IMR-90 (cell line): ENCODE results near the gene SH3RF2. TPM values are rescaled to one million over a fixed set of nuclear protein-coding genes. Genes with fewer than 3 reads are reported as not detected.

Source experiments
- ATAC-seq: fragments of 200-7000 bp; cut with Tn5 transposase; 2 replicates; pipeline ENCODE4 v1.9.1; 2020; ENCODE audit warnings: low read depth, mild to moderate bottlenecking, moderate library complexity
- BruUV-seq: library from RNA; stranded (reverse); fragments of 400-500 nt; replicated peaks from 2 replicates; lab custom pipeline; 2021; lab: Mats Ljungman, UMichigan
- CTCF ChIA-PET: fragments of 300-600 bp; formaldehyde crosslinking; extraction: SDS; loops from one replicate; lab custom pipeline; 2021; ENCODE audit warnings: antibody characterized with exemption; lab: Yijun Ruan, JAX
- POLR2A ChIA-PET: fragments of 300-600 bp; sonication (Branson Sonifier 250); formaldehyde crosslinking; loops from one replicate; lab custom pipeline; 2022; ENCODE audit warnings: antibody characterized with exemption; ENCODE audit not compliant: unreplicated experiment; lab: Charles Lee
- DNase-seq: peaks from one replicate; pipeline ENCODE4 v3.0.0; 2013
- H2AFZ ChIP-seq: replicated peaks from 2 replicates; pipeline ENCODE3; 2013; ENCODE audit warnings: low read length, mild to moderate bottlenecking; ENCODE audit not compliant: poor library complexity
- H2AK5ac ChIP-seq: 2 replicates; pipeline ENCODE4 v1.6.1; 2013; ENCODE audit warnings: low read depth, low read length, inconsistent platforms
- H2AK9ac ChIP-seq: replicated peaks from 2 replicates; pipeline ENCODE3; 2013; ENCODE audit warnings: mild to moderate bottlenecking, low read depth, low read length, moderate library complexity; ENCODE audit not compliant: poor library complexity
- H2BK120ac ChIP-seq: 2 replicates; pipeline ENCODE4 v1.6.1; 2013; ENCODE audit warnings: low read depth, low read length, inconsistent platforms
- H2BK15ac ChIP-seq: 3 replicates; pipeline ENCODE4 v1.6.1; 2013; ENCODE audit warnings: low read depth, low read length, inconsistent platforms
- H2BK20ac ChIP-seq: 2 replicates; pipeline ENCODE4 v1.6.1; 2013; ENCODE audit warnings: low read depth, mild to moderate bottlenecking, inconsistent platforms, low read length, moderate library complexity
- H2BK5ac ChIP-seq: 2 replicates; pipeline ENCODE4 v1.6.1; 2013; ENCODE audit warnings: mild to moderate bottlenecking, low read depth, low read length, inconsistent platforms; ENCODE audit not compliant: poor library complexity, severe bottlenecking
- H3K14ac ChIP-seq: replicated peaks from 2 replicates; pipeline ENCODE4 v1.6.1; 2013; ENCODE audit warnings: low read depth, low read length, inconsistent platforms
- H3K18ac ChIP-seq: 2 replicates; pipeline ENCODE4 v1.6.1; 2013; ENCODE audit warnings: low read depth, low read length, control low read depth
- H3K23ac ChIP-seq: 2 replicates; pipeline ENCODE4 v1.6.1; 2013; ENCODE audit warnings: low read depth, low read length, inconsistent platforms
- H3K27ac ChIP-seq: 2 replicates; pipeline ENCODE4 v1.5.1; 2013; ENCODE audit warnings: mild to moderate bottlenecking, control low read depth, low read length; ENCODE audit not compliant: insufficient read depth
- H3K27me3 ChIP-seq: 2 replicates; pipeline ENCODE4 v1.6.1; 2013; ENCODE audit warnings: low read length; ENCODE audit not compliant: control insufficient read depth, insufficient read depth
- H3K36me3 ChIP-seq: 2 replicates; pipeline ENCODE4 v1.6.1; 2013; ENCODE audit warnings: low read length, mixed read lengths; ENCODE audit not compliant: control insufficient read depth, insufficient read depth
- H3K4ac ChIP-seq: 2 replicates; pipeline ENCODE4 v1.6.1; 2013; ENCODE audit warnings: low read depth, low read length, inconsistent platforms
- H3K4me1 ChIP-seq: 2 replicates; pipeline ENCODE4 v1.6.1; 2013; ENCODE audit warnings: low read length, mixed read lengths; ENCODE audit not compliant: control insufficient read depth, insufficient read depth
- H3K4me2 ChIP-seq: 2 replicates; pipeline ENCODE4 v1.6.1; 2013; ENCODE audit warnings: low read depth, mild to moderate bottlenecking, control low read depth, low read length, moderate library complexity
- H3K4me3 ChIP-seq: 2 replicates; pipeline ENCODE4 v1.5.1; 2013; ENCODE audit warnings: low read depth, mild to moderate bottlenecking, control low read depth, low read length, moderate library complexity; ENCODE audit not compliant: insufficient read depth
- H3K56ac ChIP-seq: 2 replicates; pipeline ENCODE4 v1.6.1; 2013; ENCODE audit warnings: low read length, inconsistent platforms; ENCODE audit not compliant: insufficient read depth; ENCODE audit errors: extremely low read depth
- H3K79me1 ChIP-seq, 2 experiments: 2 replicates each; pipeline ENCODE4 v1.6.1; 2013; ENCODE audit warnings: low read length in 2 of 2, inconsistent platforms in 1 of 2, low read depth in 1 of 2
- H3K9ac ChIP-seq: 2 replicates; pipeline ENCODE4 v1.6.1; 2013; ENCODE audit warnings: low read depth, low read length, control low read depth
- H3K9me1 ChIP-seq: 2 replicates; pipeline ENCODE4 v1.6.1; 2013; ENCODE audit warnings: low read length, inconsistent platforms; ENCODE audit not compliant: insufficient read depth
- H3K9me3 ChIP-seq: 2 replicates; pipeline ENCODE4 v1.6.1; 2013; ENCODE audit warnings: low read length; ENCODE audit not compliant: control insufficient read depth, insufficient read depth
- H4K20me1 ChIP-seq: 2 replicates; pipeline ENCODE4 v1.6.1; 2013; ENCODE audit warnings: low read length, inconsistent platforms; ENCODE audit not compliant: insufficient read depth
- H4K5ac ChIP-seq: 2 replicates; pipeline ENCODE4 v1.6.1; 2013; ENCODE audit warnings: mild to moderate bottlenecking, low read depth, low read length, control low read depth
- H4K8ac ChIP-seq, 2 experiments: 2 replicates each; pipeline ENCODE4 v1.6.1; 2013; ENCODE audit warnings: low read depth in 2 of 2, low read length in 2 of 2, control low read depth in 1 of 2, inconsistent platforms in 1 of 2
- H4K91ac ChIP-seq: 2 replicates; pipeline ENCODE4 v1.6.1; 2013; ENCODE audit warnings: low read depth, low read length, inconsistent platforms; ENCODE audit not compliant: insufficient read depth
- BHLHE40 ChIP-seq: fragments of 150-350 bp; IDR thresholded peaks from 2 replicates; pipeline ENCODE4 v1.6.1; 2016; ENCODE audit warnings: mild to moderate bottlenecking, low read depth, low read length
- CEBPB ChIP-seq: IDR thresholded peaks from 2 replicates; pipeline ENCODE4 v1.6.1; 2012; ENCODE audit warnings: low read depth, low read length, improper control_type of control experiment
- CHD1 ChIP-seq: IDR thresholded peaks from 2 replicates; pipeline ENCODE4 v1.6.1; 2012; ENCODE audit warnings: low read depth, low read length, improper control_type of control experiment
- FOS ChIP-seq: fragments of 150-350 bp; IDR thresholded peaks from 2 replicates; pipeline ENCODE4 v1.6.1; 2016; ENCODE audit warnings: low read depth, low read length
- MAFK ChIP-seq: IDR thresholded peaks from 2 replicates; pipeline ENCODE4 v1.6.1; 2012; ENCODE audit warnings: low read depth, low read length, improper control_type of control experiment
- MAZ ChIP-seq: IDR thresholded peaks from 2 replicates; pipeline ENCODE4 v1.6.1; 2012; ENCODE audit warnings: low read depth, mild to moderate bottlenecking, low read length, improper control_type of control experiment, moderate library complexity, borderline replicate concordance
- MXI1 ChIP-seq: IDR thresholded peaks from 2 replicates; pipeline ENCODE4 v1.6.1; 2012; ENCODE audit warnings: low read depth, mild to moderate bottlenecking, low read length, moderate library complexity, borderline replicate concordance
- NFE2L2 ChIP-seq: fragments of 150-350 bp; IDR thresholded peaks from 2 replicates; pipeline ENCODE4 v1.6.1; 2016; ENCODE audit warnings: low read depth, mild to moderate bottlenecking, low read length
- RAD21 ChIP-seq: IDR thresholded peaks from 2 replicates; pipeline ENCODE4 v1.6.1; 2012; ENCODE audit warnings: low read length, improper control_type of control experiment
- RCOR1 ChIP-seq: IDR thresholded peaks from 2 replicates; pipeline ENCODE4 v1.6.1; 2012; ENCODE audit warnings: mild to moderate bottlenecking, low read length, improper control_type of control experiment; ENCODE audit not compliant: insufficient replicate concordance
- RFX5 ChIP-seq: IDR thresholded peaks from 2 replicates; pipeline ENCODE4 v1.8.0; 2012; ENCODE audit warnings: low read depth, mild to moderate bottlenecking, low read length, moderate library complexity
- SMC3 ChIP-seq: fragments of 150-350 bp; IDR thresholded peaks from 2 replicates; pipeline ENCODE4 v1.6.1; 2016; ENCODE audit warnings: low read depth, mild to moderate bottlenecking, antibody characterized with exemption, low read length, moderate library complexity
- WGBS, 2 experiments: methylation state at CpG; one replicate each; pipeline versions ENCODE4 v1.1.5 to v1.1.7; 2013; ENCODE audit warnings: missing lambda C conversion rate in 2 of 2; ENCODE audit not compliant: insufficient read length in 1 of 2; ENCODE audit errors: extremely low coverage in 2 of 2; 5-methylcytosine and 5-hydroxymethylcytosine counted together
- dilution Hi-C: fragments of 300-500 bp; cut with HindIII; formaldehyde crosslinking; loops from one replicate; pipeline ENCODE4 v1.14.3; 2018; ENCODE audit warnings: low sequenced_read_pairs; ENCODE audit not compliant: unreplicated experiment
- in situ Hi-C: fragments of 300-500 bp; cut with MboI; formaldehyde crosslinking; loops from 3 replicates; pipeline ENCODE4 v1.14.3; 2019; ENCODE audit warnings: low sequenced_read_pairs, inconsistent platforms, mixed read lengths
- intact Hi-C: fragments of 100-400 bp; cut with micrococcal nuclease; formaldehyde crosslinking; loops from 2 replicates; pipeline ENCODE4 v1.10.0; 2022
- polyA plus RNA-seq, 3 experiments: library from polyadenylated mRNA; depleted of rRNA; stranded (reverse); fragments of >200 nt; gene quantifications; 2 replicates each; pipeline ENCODE4 v1.2.3, GENCODE V29; 2012; ENCODE audit warnings: low replicate concordance in 1 of 3
- total RNA-seq: library from RNA; depleted of rRNA; stranded (reverse); fragments of >200 nt; gene quantifications from 2 replicates; pipeline ENCODE4 v1.2.3, GENCODE V29; 2012
- TF ChIP-seq, protein P1 (sequence below): conservative IDR thresholded peaks from 2 replicates; pipeline ENCODE4 v1.5.1; 2012; ENCODE audit warnings: mild to moderate bottlenecking, low read depth, low read length, improper control_type of control experiment
- TF ChIP-seq, protein P2 (sequence below): fragments of 150-350 bp; IDR thresholded peaks from 2 replicates; pipeline ENCODE4 v1.6.1; 2016; ENCODE audit warnings: low read depth, mild to moderate bottlenecking, low read length, moderate library complexity, borderline replicate concordance
- TF ChIP-seq, protein P3 (sequence below): fragments of 150-350 bp; IDR thresholded peaks from 2 replicates; pipeline ENCODE4 v1.6.1; 2017; ENCODE audit warnings: mild to moderate bottlenecking, antibody characterized with exemption, low read length, low read depth

SH3RF2 gene
- total and polyA plus RNA-seq, 2 of the 4 experiments (the other 2 are of a cell fraction) = 1.3 to 1.7 TPM

DNA sequence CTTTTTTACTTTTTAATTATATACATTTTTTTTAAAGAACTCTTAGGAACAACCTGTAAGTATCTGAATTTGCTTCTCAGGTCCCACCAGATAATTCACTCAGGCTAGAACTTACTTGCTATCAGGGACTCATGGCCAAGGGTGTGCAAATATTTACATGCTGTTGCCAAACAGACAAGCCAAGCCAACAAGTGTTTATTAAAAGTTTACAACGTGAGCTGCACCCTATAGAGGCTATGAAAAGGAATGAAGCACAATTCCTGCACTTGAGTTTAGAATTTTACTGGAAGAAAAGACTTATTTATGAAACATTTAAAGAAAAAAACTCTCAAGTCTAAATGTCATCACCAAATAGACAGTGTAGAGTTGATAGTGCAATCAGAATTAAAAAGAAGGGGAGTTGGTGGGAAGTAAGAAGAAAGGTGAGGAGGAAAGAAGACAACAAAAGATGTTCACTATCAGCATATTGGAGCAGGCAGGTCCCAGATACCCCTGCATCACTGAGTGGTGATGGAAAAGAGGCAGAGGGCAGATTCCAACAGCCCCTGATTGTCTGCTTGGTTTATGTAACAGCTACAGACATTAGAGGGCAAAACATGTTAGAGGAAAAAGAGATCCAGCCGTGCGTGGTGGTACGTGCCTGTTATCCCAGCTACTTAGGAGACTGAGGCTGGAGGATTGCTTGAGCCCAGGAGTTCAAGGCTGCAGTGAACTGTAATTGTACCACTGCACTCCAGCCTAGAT is 32.8 kb downstream of the SH3RF2 start:
- Histone ChIP-seq H3K18ac (no peak overlapping the region), H3K79me1 (no peaks in the 10 kb centered on the region), H2BK15ac (no peak overlapping the region), H2BK120ac (no peak overlapping the region), H3K9ac (no peak overlapping the region), H3K4me1 (no peaks in the 10 kb centered on the region), H2AFZ (no peak overlapping the region), H3K27ac (no peak overlapping the region), H4K20me1 (no peaks in the 10 kb centered on the region), H4K8ac (no peak overlapping the region), H3K4me3 (no peak overlapping the region), H2AK9ac (peak overlapping the region; percentile 39), H3K14ac (no peak overlapping the region), H3K27me3 (no peaks in the 10 kb centered on the region), H2BK20ac (no peak overlapping the region), H2AK5ac (no peak overlapping the region), H4K5ac (no peak overlapping the region), H3K9me3 (0 out of 2 replicates have a peak, but pooled peaks cover 2% of the 10 kb centered on the region), H3K4ac (no peak overlapping the region), H3K4me2 (no peak overlapping the region), H3K9me1 (no peaks in the 10 kb centered on the region), H2BK5ac (no peak overlapping the region), H3K23ac (no peak overlapping the region), H3K56ac (no peak overlapping the region), H3K36me3 (no peaks in the 10 kb centered on the region), H4K91ac (no peak overlapping the region)
- in situ Hi-C loops (no loop called here), dilution Hi-C loops (no loop called here), intact Hi-C loops (no loop called here)
- 50% methylated on average over 3 of the region's 4 CpGs; no CpG with 5 or more reads in 1 of the 2 experiments for WGBS, 2 experiments
- ChIA-PET CTCF (interaction anchor here (0.6 kb wide), 1 partner anchor 53 kb away, joined by 3 read pairs; no protein-coding TSS in a partner anchor), POLR2A (no interaction called here)
- no peak for DNase-seq
- ATAC-seq = no peak
- no TSS peak for BruUV-seq
- TF ChIP-seq CEBPB (no peak), RAD21 (no peak), MAFK (no peak), SMC3 (no peak), MAZ (no peak), RCOR1 (no peak), FOS (no peak), RFX5 (no peak), CHD1 (no peak), BHLHE40 (no peak), MXI1 (no peak), NFE2L2 (no peak)
- TF ChIP-seq, protein P1, sequence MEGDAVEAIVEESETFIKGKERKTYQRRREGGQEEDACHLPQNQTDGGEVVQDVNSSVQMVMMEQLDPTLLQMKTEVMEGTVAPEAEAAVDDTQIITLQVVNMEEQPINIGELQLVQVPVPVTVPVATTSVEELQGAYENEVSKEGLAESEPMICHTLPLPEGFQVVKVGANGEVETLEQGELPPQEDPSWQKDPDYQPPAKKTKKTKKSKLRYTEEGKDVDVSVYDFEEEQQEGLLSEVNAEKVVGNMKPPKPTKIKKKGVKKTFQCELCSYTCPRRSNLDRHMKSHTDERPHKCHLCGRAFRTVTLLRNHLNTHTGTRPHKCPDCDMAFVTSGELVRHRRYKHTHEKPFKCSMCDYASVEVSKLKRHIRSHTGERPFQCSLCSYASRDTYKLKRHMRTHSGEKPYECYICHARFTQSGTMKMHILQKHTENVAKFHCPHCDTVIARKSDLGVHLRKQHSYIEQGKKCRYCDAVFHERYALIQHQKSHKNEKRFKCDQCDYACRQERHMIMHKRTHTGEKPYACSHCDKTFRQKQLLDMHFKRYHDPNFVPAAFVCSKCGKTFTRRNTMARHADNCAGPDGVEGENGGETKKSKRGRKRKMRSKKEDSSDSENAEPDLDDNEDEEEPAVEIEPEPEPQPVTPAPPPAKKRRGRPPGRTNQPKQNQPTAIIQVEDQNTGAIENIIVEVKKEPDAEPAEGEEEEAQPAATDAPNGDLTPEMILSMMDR = no peak
- TF ChIP-seq, protein P2, sequence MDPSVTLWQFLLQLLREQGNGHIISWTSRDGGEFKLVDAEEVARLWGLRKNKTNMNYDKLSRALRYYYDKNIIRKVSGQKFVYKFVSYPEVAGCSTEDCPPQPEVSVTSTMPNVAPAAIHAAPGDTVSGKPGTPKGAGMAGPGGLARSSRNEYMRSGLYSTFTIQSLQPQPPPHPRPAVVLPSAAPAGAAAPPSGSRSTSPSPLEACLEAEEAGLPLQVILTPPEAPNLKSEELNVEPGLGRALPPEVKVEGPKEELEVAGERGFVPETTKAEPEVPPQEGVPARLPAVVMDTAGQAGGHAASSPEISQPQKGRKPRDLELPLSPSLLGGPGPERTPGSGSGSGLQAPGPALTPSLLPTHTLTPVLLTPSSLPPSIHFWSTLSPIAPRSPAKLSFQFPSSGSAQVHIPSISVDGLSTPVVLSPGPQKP = no peak
- TF ChIP-seq, protein P3, sequence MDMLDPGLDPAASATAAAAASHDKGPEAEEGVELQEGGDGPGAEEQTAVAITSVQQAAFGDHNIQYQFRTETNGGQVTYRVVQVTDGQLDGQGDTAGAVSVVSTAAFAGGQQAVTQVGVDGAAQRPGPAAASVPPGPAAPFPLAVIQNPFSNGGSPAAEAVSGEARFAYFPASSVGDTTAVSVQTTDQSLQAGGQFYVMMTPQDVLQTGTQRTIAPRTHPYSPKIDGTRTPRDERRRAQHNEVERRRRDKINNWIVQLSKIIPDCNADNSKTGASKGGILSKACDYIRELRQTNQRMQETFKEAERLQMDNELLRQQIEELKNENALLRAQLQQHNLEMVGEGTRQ = no peak
